Stimulated activated CD8-positive, alpha-beta memory T cell treated with anti-CD3 and anti-CD28 coated beads, Interleukin-15, amount 100 ng/mL, for 1 hour (primary cell): Measurements from ENCODE around the gene CADM1.
"Not testable (repeated sequence)": the region's sequence is repeated elsewhere in the genome, so short reads cannot be mapped to it uniquely, and the experiment has no call there.

Experiments used
- DNase-seq: peaks from one replicate; pipeline ENCODE4 v3.0.0-alpha.2; 2020; ENCODE audit warnings: low read depth

CADM1 gene

DNA sequence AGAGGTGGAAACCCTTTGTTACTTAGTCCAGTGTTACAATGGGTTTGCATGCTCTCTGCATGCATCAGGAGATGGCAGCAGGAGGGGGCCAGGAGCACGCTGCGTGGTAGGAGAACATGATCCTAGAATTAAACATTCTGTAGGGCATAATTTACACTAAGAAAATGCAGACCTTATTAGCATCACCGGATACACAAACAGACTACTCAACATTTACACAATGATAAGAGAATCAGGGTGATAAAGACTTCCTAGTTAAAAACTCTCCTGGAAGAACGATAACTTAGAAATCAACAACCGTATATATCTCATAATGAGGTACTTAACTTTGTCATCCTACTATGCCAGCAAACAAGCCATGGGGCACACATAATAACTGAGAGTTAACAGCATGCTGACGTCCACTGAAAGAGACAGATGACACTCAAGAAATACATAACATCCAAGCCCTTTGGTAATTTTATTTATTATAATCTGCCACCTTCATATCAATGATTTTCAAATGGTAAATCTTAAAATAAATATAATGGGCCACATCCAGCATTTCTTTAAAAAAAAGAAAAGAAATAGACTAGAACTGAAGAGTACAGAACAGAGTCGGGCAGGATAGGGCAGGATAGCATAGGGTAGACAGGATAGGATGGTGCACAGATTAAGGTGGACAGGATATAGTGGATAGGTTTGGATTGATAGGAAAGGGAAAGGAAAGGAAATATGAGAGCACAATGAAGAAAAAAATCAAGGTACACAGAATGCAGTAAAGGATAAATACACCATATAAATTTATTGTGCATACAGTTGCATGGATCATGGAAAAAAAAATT is 27.5 kb downstream of the CADM1 start:
- no peak for DNase-seq

DNA sequence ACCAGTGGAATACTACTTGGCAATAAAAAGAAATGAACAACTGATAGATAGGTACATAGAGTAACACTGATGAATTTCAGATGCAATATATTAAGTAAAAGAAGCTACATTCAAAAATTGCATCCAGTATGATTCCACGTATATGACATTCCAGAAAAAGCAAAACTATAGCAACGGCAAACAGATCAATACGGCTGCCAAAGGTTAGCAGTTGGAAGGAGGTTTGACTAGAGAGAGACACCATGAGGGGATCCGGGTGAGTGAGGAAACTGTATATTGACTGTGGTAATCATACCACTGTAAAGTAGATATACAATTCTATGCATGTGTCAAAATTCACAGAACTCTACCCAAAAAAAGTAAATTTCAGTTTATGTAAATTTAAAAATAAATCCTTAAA is 28.7 kb downstream of the CADM1 start:
- no peak for DNase-seq

GRCh38 chr11:115474306-115474705 is 29.9 kb downstream of the CADM1 start:
- DNase-seq = not testable (repeated sequence)

GRCh38 chr11:115473167-115473566 is 31.0 kb downstream of the CADM1 start:
- no peak for DNase-seq

GRCh38 chr11:115471367-115471766 is 32.8 kb downstream of the CADM1 start:
- DNase-seq = no peak

- no peak for DNase-seq
Observed at GRCh38 chr11:115470928-115471327, 33.3 kb downstream of the CADM1 start.

GRCh38 chr11:115469361-115469760 is 34.9 kb downstream of the CADM1 start:
- no peak for DNase-seq

GRCh38 chr11:115466122-115466521 is 38.1 kb downstream of the CADM1 start:
- no peak for DNase-seq

- no peak for DNase-seq
Observed at GRCh38 chr11:115464269-115464668, 39.9 kb downstream of the CADM1 start.

GRCh38 chr11:115463606-115464005 is 40.6 kb downstream of the CADM1 start:
- DNase-seq = no peak

DNA sequence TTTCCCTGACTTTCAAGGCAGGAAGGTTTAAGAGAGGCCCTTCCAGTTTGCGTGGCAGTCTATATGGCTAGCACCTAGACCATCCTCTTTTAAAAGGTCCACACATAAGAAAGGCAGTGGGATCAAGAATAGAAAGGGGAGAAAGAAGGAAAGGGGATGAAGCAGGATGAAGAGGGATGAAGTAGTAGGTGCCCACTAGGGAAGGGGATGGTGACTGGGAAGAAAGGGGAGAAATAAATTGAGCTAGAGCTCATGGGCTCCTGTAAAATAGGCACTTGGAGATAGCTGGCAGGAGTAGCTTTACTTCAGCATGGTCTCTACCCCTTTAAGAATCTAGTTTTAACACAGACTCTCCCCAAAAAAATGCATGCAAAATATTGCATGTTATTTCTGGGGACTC is 41.5 kb downstream of the CADM1 start:
- no peak for DNase-seq

DNA sequence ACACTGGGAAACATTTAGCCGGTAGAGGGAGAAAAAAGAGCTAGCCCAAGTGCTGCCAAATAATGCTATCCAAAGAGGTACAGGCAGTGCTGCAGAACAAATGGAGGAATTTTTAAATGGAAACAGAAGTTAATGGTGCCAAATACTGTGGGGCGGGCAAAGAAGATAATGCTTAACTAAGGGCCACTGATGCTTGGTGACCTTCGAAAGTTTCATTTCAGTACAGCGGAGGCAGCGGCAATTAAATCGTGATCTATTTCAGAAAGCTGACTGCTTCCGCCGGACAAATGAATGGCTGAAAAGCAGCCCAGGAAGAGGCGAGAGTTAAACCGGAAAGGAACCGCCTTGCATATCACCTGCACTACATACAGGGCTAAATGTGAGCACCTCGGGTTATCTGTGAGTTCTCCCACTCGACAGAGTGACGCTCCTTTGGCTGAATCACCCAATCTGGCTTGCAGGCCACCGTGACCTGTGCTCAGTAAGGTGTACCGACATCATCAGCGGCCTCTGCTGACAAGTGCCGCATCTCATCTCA is 42.1 kb downstream of the CADM1 start:
- no peak for DNase-seq

DNA sequence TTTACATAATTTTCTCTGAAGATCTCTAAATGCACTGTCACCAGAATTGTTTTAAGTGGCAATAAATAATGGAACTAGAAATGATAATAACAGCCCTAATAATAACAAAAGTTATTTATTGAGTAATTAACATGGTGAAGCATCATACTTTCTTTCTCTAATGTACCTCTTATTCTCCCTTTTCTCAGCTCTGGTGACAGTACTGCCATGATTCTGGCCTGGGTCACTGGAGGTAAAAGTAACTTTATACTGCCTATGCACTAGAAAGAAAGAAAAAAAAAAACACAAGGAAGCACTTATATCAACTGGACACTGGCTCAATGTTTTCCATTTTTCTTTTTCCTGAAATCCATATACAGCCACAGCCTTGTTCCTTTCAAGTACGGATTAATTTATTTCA is 43.7 kb downstream of the CADM1 start:
- DNase-seq = no peak

DNA sequence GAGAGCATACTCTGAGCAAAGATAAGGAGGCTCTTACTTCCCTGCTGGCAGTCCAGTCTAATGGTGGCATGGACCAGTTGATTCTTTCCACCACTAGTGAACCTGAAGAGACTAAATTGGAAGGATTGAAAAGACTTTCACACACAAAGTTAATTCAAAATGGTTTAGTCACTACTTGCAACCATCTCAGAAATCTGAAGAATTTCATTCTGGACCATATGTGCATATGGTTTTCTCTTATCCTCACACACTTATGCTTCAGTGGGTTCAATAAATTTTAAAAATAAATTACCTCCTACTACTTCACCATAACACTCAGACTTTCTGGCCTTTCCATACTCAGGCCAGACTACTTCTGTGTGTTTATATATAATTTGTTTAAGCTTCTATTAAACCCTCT is 44.7 kb downstream of the CADM1 start:
- DNase-seq = no peak

DNA sequence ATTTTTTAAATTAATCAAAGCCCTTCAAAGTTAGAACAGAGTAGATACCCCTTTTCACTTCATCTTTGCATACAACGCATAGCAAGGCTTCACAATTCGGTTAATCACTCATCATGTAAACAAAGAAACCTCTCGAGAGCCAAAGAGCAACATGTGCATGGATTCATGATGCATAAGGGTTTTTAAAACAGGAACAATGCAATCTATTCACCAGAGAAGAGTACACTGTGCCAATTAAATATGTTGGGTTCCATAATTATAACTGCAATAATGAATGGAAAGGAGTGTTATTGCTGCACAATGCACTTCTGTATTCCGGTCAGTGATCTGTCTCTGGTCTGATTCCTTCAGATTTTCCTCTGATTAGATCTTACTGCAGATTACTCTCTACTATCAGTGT is 45.3 kb downstream of the CADM1 start:
- no peak for DNase-seq

- DNase-seq = no peak
Observed at GRCh38 chr11:115456019-115456418, 48.2 kb downstream of the CADM1 start.

GRCh38 chr11:115455613-115456012 is 48.6 kb downstream of the CADM1 start:
- DNase-seq = no peak

DNA sequence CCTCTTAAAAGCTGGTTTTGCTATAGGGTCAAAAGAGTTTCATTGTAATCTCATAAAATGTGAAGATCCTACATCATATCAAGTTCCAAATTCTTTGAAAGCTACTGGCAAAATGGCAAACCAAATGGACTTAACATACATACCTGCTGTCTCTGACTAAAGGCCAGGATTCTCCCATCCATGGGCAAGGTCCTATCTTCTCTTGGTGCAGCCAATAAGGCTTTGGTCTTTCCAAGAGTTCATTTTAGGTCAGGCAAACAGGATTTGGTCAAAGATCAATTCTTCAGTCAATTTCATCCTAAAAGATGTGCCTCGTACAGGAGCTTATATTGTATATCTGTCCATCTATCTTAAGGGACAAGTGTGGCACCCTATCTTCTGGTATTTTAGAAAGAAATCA is 49.7 kb downstream of the CADM1 start:
- no peak for DNase-seq

- DNase-seq = no peak
Observed at GRCh38 chr11:115453693-115454490, 50.3 kb downstream of the CADM1 start.

DNA sequence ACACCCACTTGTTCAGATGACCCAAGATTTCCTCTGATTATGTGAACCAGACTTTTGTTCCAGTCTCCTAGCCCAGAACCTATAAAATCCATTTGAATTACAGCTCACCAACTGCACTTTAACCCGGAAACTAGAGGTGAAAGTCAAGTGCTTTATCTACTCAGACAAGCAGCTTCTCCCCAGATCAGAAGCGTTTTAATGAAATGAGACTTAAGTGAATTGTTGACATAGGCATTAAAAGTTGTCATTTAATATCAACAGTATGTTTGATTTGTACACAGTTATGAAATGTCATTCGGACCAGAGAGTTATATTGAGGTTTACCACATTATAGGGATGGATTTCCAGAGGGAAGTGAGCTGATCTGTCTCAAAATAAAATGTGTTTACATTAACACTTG is 52.0 kb downstream of the CADM1 start:
- no peak for DNase-seq

DNA sequence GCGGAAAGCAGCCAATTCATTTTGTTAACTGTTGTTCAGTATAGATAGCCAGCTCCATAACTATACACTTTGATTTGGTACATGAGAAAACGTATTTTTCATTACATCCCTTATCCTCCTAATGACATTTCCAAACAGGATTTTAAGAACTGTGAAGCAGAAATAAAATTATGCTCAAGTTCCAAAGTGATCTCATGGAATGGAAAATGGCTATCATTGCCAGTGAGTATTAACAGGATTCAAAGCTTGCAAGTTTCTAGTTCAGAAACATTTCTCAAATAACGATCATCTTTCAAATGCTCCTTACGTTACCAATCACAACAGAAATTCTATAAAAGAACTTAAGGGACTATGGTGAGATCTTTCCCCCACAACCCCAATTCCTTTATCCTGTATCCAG is 53.7 kb downstream of the CADM1 start:
- DNase-seq = no peak

DNA sequence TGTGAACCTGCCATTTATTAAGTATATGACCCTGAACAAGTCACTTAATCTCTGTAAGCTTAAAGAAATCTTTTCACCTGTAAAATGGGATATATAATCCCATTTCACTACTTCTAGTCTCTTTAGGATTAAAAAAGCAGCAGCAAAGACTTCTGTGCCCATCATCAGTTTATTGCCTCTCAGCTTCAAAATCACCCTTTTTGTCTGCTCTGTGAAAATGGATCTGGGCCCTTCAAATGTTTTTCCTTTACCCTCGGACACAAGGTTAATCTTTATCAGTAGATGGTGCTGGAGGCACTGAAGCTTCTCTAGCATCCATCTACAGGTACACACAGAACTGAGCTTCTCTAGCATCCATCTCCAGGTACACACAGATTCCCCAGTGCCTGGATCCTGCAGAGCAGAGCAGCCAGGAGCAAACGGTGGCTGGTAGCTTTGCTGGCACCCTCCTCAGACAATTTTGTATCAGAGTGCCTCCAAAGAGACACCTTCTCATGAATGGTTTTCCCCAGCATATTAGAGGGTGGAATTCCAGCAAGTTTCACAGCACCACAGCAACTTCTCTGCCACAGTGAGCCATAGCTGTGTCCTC is 56.8 kb downstream of the CADM1 start:
- DNase-seq = no peak

DNA sequence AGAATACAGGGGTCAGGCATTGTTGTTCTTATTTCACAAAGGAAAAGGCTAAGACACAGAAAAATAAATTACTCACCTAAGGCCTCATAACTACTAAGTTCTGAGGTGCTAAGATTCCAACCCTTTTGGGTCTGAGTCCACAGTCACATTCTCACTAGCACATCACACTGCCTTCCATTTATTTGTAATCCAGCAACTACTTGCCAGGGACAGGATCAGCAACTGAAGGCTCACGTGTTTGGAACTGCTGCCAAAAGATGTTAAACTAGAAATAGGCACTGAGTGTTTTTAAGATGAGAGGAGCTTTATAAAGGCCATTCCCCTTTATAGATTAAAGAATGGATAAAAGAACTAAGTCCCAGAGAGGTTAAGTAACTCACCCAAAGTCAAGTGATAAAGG is 58.0 kb downstream of the CADM1 start:
- no peak for DNase-seq
